Fibroblast of villous mesenchyme (primary cell): ENCODE measurements around the gene SLC25A12. TPM values are rescaled to one million over a fixed set of nuclear protein-coding genes. Genes with fewer than 3 reads are reported as not detected.

Experiments
- DNase-seq: peaks from one replicate; pipeline ENCODE4 v3.0.0-alpha.2; 2010; ENCODE audit warnings: low read depth
- H3K4me3 ChIP-seq: 2 replicates; pipeline ENCODE4 v1.5.1; 2011; ENCODE audit warnings: low read depth, mild to moderate bottlenecking, low read length
- CTCF ChIP-seq: IDR thresholded peaks from 2 replicates; pipeline ENCODE4 v1.5.1; 2012; ENCODE audit warnings: low read depth, mild to moderate bottlenecking, low read length; ENCODE audit not compliant: insufficient read depth
- total RNA-seq: library from RNA; depleted of rRNA; stranded (reverse); fragments of >200 nt; gene quantifications from 2 replicates; pipeline ENCODE4 v1.2.3, GENCODE V29; 2012

SLC25A12 gene
- total RNA-seq = 21.3 and 25.5 TPM in 2 replicates

- peak; percentile 74 for DNase-seq
- H3K4me3 ChIP-seq = peak within 1 kb of the TSS; percentile 76
- no peak for TF ChIP-seq CTCF
Observed at GRCh38 chr2:171893824-171894611, at the start of gene SLC25A12. Gene SLC25A12 (minus strand): TSS chr2:171894244. CDS start chr2:171894214, 30 bp downstream.

GRCh38 chr2:171941316-171941699, 47.3 kb upstream of the SLC25A12 start:
- DNase-seq = no peak
- TF ChIP-seq CTCF = no peak
- H3K4me3 ChIP-seq = no peak overlapping the region

- no peak overlapping the region for H3K4me3 ChIP-seq
- no peak for DNase-seq
Observed at GRCh38 chr2:171939743-171940071, 45.7 kb upstream of the SLC25A12 start.

GRCh38 chr2:171939058-171939742, 45.2 kb upstream of the SLC25A12 start:
- no peak overlapping the region for H3K4me3 ChIP-seq
- DNase-seq = no peak
- no peak for TF ChIP-seq CTCF

More at GRCh38 chr2:171939743-171940071, 45.7 kb upstream of the SLC25A12 start:
- TF ChIP-seq CTCF = no peak

GRCh38 chr2:171930385-171930784, 36.3 kb upstream of the SLC25A12 start:
- no peak overlapping the region for H3K4me3 ChIP-seq
- TF ChIP-seq CTCF = no peak
- DNase-seq = no peak

- no peak overlapping the region for H3K4me3 ChIP-seq
- DNase-seq = no peak
- TF ChIP-seq CTCF = no peak
Observed at GRCh38 chr2:171924170-171924942, 30.3 kb upstream of the SLC25A12 start.
